Keratinocyte (primary cell): ENCODE data around the gene ZNF407. TPM values are rescaled to one million over a fixed set of nuclear protein-coding genes. Genes with fewer than 3 reads are reported as not detected.

Experiments used
- DNase-seq: peaks from one replicate; pipeline ENCODE4 v3.0.0-alpha.2; 2011; ENCODE audit warnings: low read depth, missing footprints, low spot score
- FAIRE-seq: peaks from 2 replicates; lab custom pipeline; 2011; peaks lifted over from hg19 to GRCh38; lab: Jason Lieb, UNC
- H2AFZ ChIP-seq: 2 replicates; pipeline ENCODE4 v1.6.0; 2012; ENCODE audit warnings: low read length, control low read depth, inconsistent platforms; ENCODE audit not compliant: control insufficient read depth
- H3K27ac ChIP-seq: 2 replicates; pipeline ENCODE4 v1.5.1; 2011; ENCODE audit warnings: low read length; ENCODE audit not compliant: control insufficient read depth, insufficient read depth
- H3K27me3 ChIP-seq: 3 replicates; pipeline ENCODE4 v1.6.0; 2011; ENCODE audit warnings: low read length; ENCODE audit not compliant: control insufficient read depth, insufficient read depth; ENCODE audit errors: extremely low read depth
- H3K36me3 ChIP-seq, 2 experiments: 2 replicates in 1 of 2; 3 replicates in 1 of 2; pipeline ENCODE4 v1.5.1; 2011; ENCODE audit warnings: low read length in 2 of 2, mild to moderate bottlenecking in 1 of 2; ENCODE audit not compliant: control insufficient read depth in 2 of 2, insufficient read depth in 2 of 2; ENCODE audit errors: extremely low read depth in 1 of 2
- H3K4me1 ChIP-seq: 3 replicates; pipeline ENCODE4 v1.5.1; 2011; ENCODE audit warnings: low read length; ENCODE audit not compliant: control insufficient read depth, insufficient read depth; ENCODE audit errors: extremely low read depth
- H3K4me2 ChIP-seq: 3 replicates; pipeline ENCODE4 v1.6.0; 2011; ENCODE audit warnings: low read depth, low read length; ENCODE audit not compliant: control insufficient read depth, insufficient read depth; ENCODE audit errors: extremely low read depth
- H3K4me3 ChIP-seq, 3 experiments: fragments of 200-600 bp in 1 of 3; sonication (generic) in 1 of 3; 2 replicates in 2 of 3; 3 replicates in 1 of 3; pipeline ENCODE4 v1.5.1; 2011 to 2016; ENCODE audit warnings: low read length in 3 of 3, mild to moderate bottlenecking in 3 of 3, control low read depth in 2 of 3, inconsistent platforms in 1 of 3, low read depth in 1 of 3, mixed read lengths in 1 of 3, mixed run types in 1 of 3, moderate library complexity in 1 of 3; ENCODE audit not compliant: control insufficient read depth in 2 of 3, insufficient read depth in 2 of 3; ENCODE audit errors: extremely low read depth in 1 of 3
- H3K79me2 ChIP-seq: 2 replicates; pipeline ENCODE4 v1.6.0; 2012; ENCODE audit warnings: low read length; ENCODE audit not compliant: control insufficient read depth, insufficient read depth
- H3K9ac ChIP-seq: 3 replicates; pipeline ENCODE4 v1.6.0; 2011; ENCODE audit warnings: low read length; ENCODE audit not compliant: control insufficient read depth, insufficient read depth; ENCODE audit errors: extremely low read depth
- H3K9me1 ChIP-seq: 3 replicates; pipeline ENCODE4 v1.6.0; 2011; ENCODE audit warnings: low read length; ENCODE audit not compliant: control insufficient read depth, insufficient read depth; ENCODE audit errors: extremely low read depth
- H3K9me3 ChIP-seq: 2 replicates; pipeline ENCODE4 v1.5.1; 2012; ENCODE audit warnings: low read depth, low read length; ENCODE audit not compliant: control insufficient read depth
- H4K20me1 ChIP-seq: 3 replicates; pipeline ENCODE4 v1.6.0; 2011; ENCODE audit warnings: low read length; ENCODE audit not compliant: control insufficient read depth, insufficient read depth; ENCODE audit errors: extremely low read depth
- CTCF ChIP-seq, 3 experiments: IDR thresholded peaks in 1 of 3; conservative IDR thresholded peaks in 1 of 3; optimal IDR thresholded peaks in 1 of 3; 2 replicates in 2 of 3; 3 replicates in 1 of 3; pipeline versions ENCODE3 to v1.5.1; 2011; ENCODE audit warnings: low read length in 3 of 3, mild to moderate bottlenecking in 3 of 3, moderate library complexity in 2 of 3, control low read depth in 1 of 3, inconsistent platforms in 1 of 3; ENCODE audit not compliant: insufficient read depth in 2 of 3; ENCODE audit errors: extremely low read depth in 1 of 3
- EZH2 ChIP-seq: IDR thresholded peaks from one replicate; pipeline ENCODE4 v1.6.1; 2012; ENCODE audit warnings: inconsistent platforms, mild to moderate bottlenecking, low read length, moderate library complexity
- dilution Hi-C: fragments of 300-500 bp; cut with MboI; formaldehyde crosslinking; loops from one replicate; pipeline ENCODE4 v1.7.0; 2020; ENCODE audit warnings: low sequenced_read_pairs; ENCODE audit not compliant: extremely low pct_ligation_motif_present
- polyA plus RNA-seq, 5 experiments: library from polyadenylated mRNA; depleted of rRNA in 3 of 5; stranded (reverse) in 3 of 5; stranded (forward) in 1 of 5; unstranded in 1 of 5; fragments of >200 nt; gene quantifications; 1 replicate in 1 of 5; 2 replicates in 3 of 5; 3 replicates in 1 of 5; pipeline versions ENCODE4 v1.2.1 to v1.2.3, GENCODE V29; 2011 to 2012; ENCODE audit warnings: missing spikeins in 2 of 5, low read depth in 1 of 5, low replicate concordance in 1 of 5

ZNF407 gene
- polyA plus RNA-seq, 1 donor (not counting 4 experiments of a cell fraction or from before 2014, with no cell fraction given), result 3.8 TPM

- Histone ChIP-seq H3K9me1 (no peaks in the 10 kb centered on the region), H3K9ac (no peak overlapping the region), H3K79me2 (no peaks in the 10 kb centered on the region), H3K27ac (no peak overlapping the region), H2AFZ (no peak overlapping the region), H3K4me3 (no peak overlapping the region), H3K4me1 (no peaks in the 10 kb centered on the region), H3K4me2 (no peak overlapping the region), H3K36me3 (no peaks in the 10 kb centered on the region), H3K27me3 (no peaks in the 10 kb centered on the region), H4K20me1 (no peaks in the 10 kb centered on the region), H3K9me3 (no peaks in the 10 kb centered on the region)
- FAIRE-seq (no peak), DNase-seq (no peak)
- dilution Hi-C loops, result no loop called here
- TF ChIP-seq CTCF (optimal IDR thresholded peaks at IDR 0.05 in 1 of 3, IDR thresholded peaks at IDR 0.05 in 1 of 3, conservative IDR thresholded peaks at IDR 0.05 in 1 of 3; ENCODE audit: extremely low read depth in 1 of 3, insufficient read depth in 2 of 3, low read length in 3 of 3), result no peak
- no peak for TF ChIP-seq EZH2
Measured at GRCh38 chr18:75003039-75003438, 405.4 kb downstream of the ZNF407 start.

- Histone ChIP-seq H3K4me1 (no peaks in the 10 kb centered on the region), H3K36me3 (no peaks in the 10 kb centered on the region), H3K9me1 (no peaks in the 10 kb centered on the region), H3K27me3 (no peaks in the 10 kb centered on the region), H3K4me2 (no peak overlapping the region), H3K4me3 (no peak overlapping the region), H3K9me3 (no peaks in the 10 kb centered on the region), H3K9ac (no peak overlapping the region), H2AFZ (no peak overlapping the region), H3K79me2 (no peaks in the 10 kb centered on the region), H3K27ac (no peak overlapping the region), H4K20me1 (no peaks in the 10 kb centered on the region)
- dilution Hi-C loops, result no loop called here
- no peak for DNase-seq
- TF ChIP-seq CTCF (optimal IDR thresholded peaks at IDR 0.05 in 1 of 3, IDR thresholded peaks at IDR 0.05 in 1 of 3, conservative IDR thresholded peaks at IDR 0.05 in 1 of 3; ENCODE audit: extremely low read depth in 1 of 3, insufficient read depth in 2 of 3, low read length in 3 of 3) (no peak), EZH2 (no peak)
- no peak for FAIRE-seq
Measured at GRCh38 chr18:75003764-75004690, 406.4 kb downstream of the ZNF407 start.
